SK-N-SH (cell line): ENCODE data around the gene DAPK3. TPM values are rescaled to one million over a fixed set of nuclear protein-coding genes. Genes with fewer than 3 reads are reported as not detected.
A peak's percentile ranks its signal among the peaks of the same experiment; 100 is the strongest.

ENCODE experiments used
- CTCF ChIA-PET: fragments of 300-600, 350-600 bp; formaldehyde crosslinking; extraction: SDS; loops from one replicate; lab custom pipeline; 2021; lab: Yijun Ruan, JAX
- POLR2A ChIA-PET: fragments of 350-600 bp; sonication (Branson Sonifier 250); formaldehyde crosslinking; extraction: SDS; loops from one replicate; lab custom pipeline; 2020; ENCODE audit warnings: antibody characterized with exemption, inconsistent platforms; lab: Yijun Ruan, JAX
- DNase-seq: peaks from one replicate; pipeline ENCODE4 v3.0.0; 2012
- H2AFZ ChIP-seq: fragments of 200-600 bp; sonication (generic); 2 replicates; pipeline ENCODE4 v1.8.1; 2016; ENCODE audit warnings: antibody characterized with exemption, mild to moderate bottlenecking, low read depth
- H3F3A ChIP-seq: fragments of 200-600 bp; sonication (generic); replicated peaks from 2 replicates; pipeline ENCODE3; 2016; ENCODE audit warnings: antibody characterized with exemption, mild to moderate bottlenecking; ENCODE audit not compliant: insufficient read depth
- H3K27ac ChIP-seq, 2 experiments: fragments of 200-500 bp in 1 of 2; fragments of 200-600 bp in 1 of 2; sonication (Bioruptor generic) in 1 of 2; sonication (generic), shearing (Covaris generic) in 1 of 2; 2 replicates each; pipeline versions ENCODE4 v1.5.1 to v1.6.1; 2014 to 2016; ENCODE audit warnings: low read depth in 2 of 2, inconsistent platforms in 1 of 2, low read length in 1 of 2, mild to moderate bottlenecking in 1 of 2, mixed read lengths in 1 of 2
- H3K27me3 ChIP-seq: fragments of 200-600 bp; sonication (generic), shearing (Covaris generic); 2 replicates; pipeline ENCODE4 v1.6.1; 2016; ENCODE audit warnings: mixed run types; ENCODE audit not compliant: insufficient read depth
- H3K36me3 ChIP-seq, 2 experiments: fragments of 200-500 bp in 1 of 2; fragments of 200-600 bp in 1 of 2; sonication (Bioruptor generic) in 1 of 2; sonication (generic) in 1 of 2; replicated peaks in 1 of 2; 2 replicates each; pipeline versions ENCODE3 to v1.5.1; 2014 to 2016; ENCODE audit warnings: low read length in 1 of 2, mild to moderate bottlenecking in 1 of 2; ENCODE audit not compliant: insufficient read depth in 2 of 2, control insufficient read depth in 1 of 2
- H3K4me1 ChIP-seq, 2 experiments: fragments of 200-500 bp in 1 of 2; fragments of 200-600 bp in 1 of 2; sonication (Bioruptor generic) in 1 of 2; sonication (generic), shearing (Covaris generic) in 1 of 2; 2 replicates each; pipeline versions ENCODE4 v1.5.1 to v1.6.1; 2014 to 2016; ENCODE audit warnings: low read depth in 1 of 2, low read length in 1 of 2, mixed run types in 1 of 2; ENCODE audit not compliant: insufficient read depth in 2 of 2, control insufficient read depth in 1 of 2
- H3K4me2 ChIP-seq: fragments of 200-600 bp; sonication (generic), shearing (Covaris generic); 2 replicates; pipeline ENCODE4 v1.6.1; 2017; ENCODE audit warnings: mixed run types
- H3K4me3 ChIP-seq, 2 experiments: fragments of 200-500 bp in 1 of 2; fragments of 200-600 bp in 1 of 2; sonication (Bioruptor generic) in 1 of 2; sonication (generic), shearing (Covaris generic) in 1 of 2; 2 replicates each; pipeline versions ENCODE4 v1.5.1 to v1.8.1; 2014 to 2016; ENCODE audit warnings: low read depth in 2 of 2, inconsistent platforms in 1 of 2, low read length in 1 of 2, mild to moderate bottlenecking in 1 of 2, mixed read lengths in 1 of 2, moderate library complexity in 1 of 2
- H3K79me2 ChIP-seq: fragments of 200-600 bp; sonication (generic); 2 replicates; pipeline ENCODE4 v1.8.1; 2017; ENCODE audit warnings: mild to moderate bottlenecking; ENCODE audit not compliant: insufficient read depth
- H3K9ac ChIP-seq: fragments of 200-600 bp; sonication (generic); 2 replicates; pipeline ENCODE4 v1.6.1; 2017; ENCODE audit warnings: mixed run types
- H3K9me2 ChIP-seq: fragments of 200-600 bp; sonication (generic); 2 replicates; pipeline ENCODE4 v1.6.1; 2017; ENCODE audit warnings: mixed run types
- H3K9me3 ChIP-seq: fragments of 200-600 bp; sonication (generic); 2 replicates; pipeline ENCODE4 v1.6.1; 2017; ENCODE audit warnings: mixed run types, mild to moderate bottlenecking, moderate library complexity
- H4K20me1 ChIP-seq: fragments of 200-600 bp; sonication (generic); 2 replicates; pipeline ENCODE4 v1.6.1; 2017; ENCODE audit warnings: mild to moderate bottlenecking, mixed run types; ENCODE audit not compliant: insufficient read depth
- CTCF ChIP-seq: fragments of 200-600 bp; sonication (generic); IDR thresholded peaks from 2 replicates; pipeline ENCODE4 v1.6.1; 2017; ENCODE audit warnings: antibody characterized with exemption, mild to moderate bottlenecking, moderate library complexity
- EP300 ChIP-seq, 2 experiments: IDR thresholded peaks; 2 replicates each; pipeline versions ENCODE4 v1.4.0 to v1.6.1; 2012; ENCODE audit warnings: borderline replicate concordance in 1 of 2, low read depth in 1 of 2, low read length in 1 of 2
- GABPA ChIP-seq: IDR thresholded peaks from 2 replicates; pipeline ENCODE4 v1.4.0; 2012; ENCODE audit warnings: low read depth, mild to moderate bottlenecking
- MAX ChIP-seq: IDR thresholded peaks from 2 replicates; pipeline ENCODE4 v1.4.0; 2012; ENCODE audit warnings: low read depth
- MEF2A ChIP-seq: IDR thresholded peaks from 2 replicates; pipeline ENCODE4 v1.4.0; 2012; ENCODE audit warnings: low read depth, borderline replicate concordance
- MXI1 ChIP-seq: IDR thresholded peaks from 2 replicates; pipeline ENCODE4 v1.6.1; 2012; ENCODE audit warnings: mild to moderate bottlenecking, low read depth, low read length, improper control_type of control experiment
- NRF1 ChIP-seq: IDR thresholded peaks from 2 replicates; pipeline ENCODE4 v1.6.1; 2012; ENCODE audit warnings: low read depth, mild to moderate bottlenecking, low read length
- PBX3 ChIP-seq: IDR thresholded peaks from 2 replicates; pipeline ENCODE4; 2012
- POLR2AphosphoS5 ChIP-seq: IDR thresholded peaks from 2 replicates; pipeline ENCODE4 v1.6.1; 2012; ENCODE audit warnings: low read depth, low read length
- RAD21 ChIP-seq: IDR thresholded peaks from 2 replicates; pipeline ENCODE4 v1.6.1; 2012; ENCODE audit warnings: mild to moderate bottlenecking, low read length
- REST ChIP-seq: IDR thresholded peaks from 2 replicates; pipeline ENCODE4 v1.6.1; 2012; ENCODE audit warnings: mild to moderate bottlenecking, low read depth, low read length, moderate library complexity
- RXRA ChIP-seq: IDR thresholded peaks from 2 replicates; pipeline ENCODE4 v1.4.0; 2012; ENCODE audit warnings: low read depth, mild to moderate bottlenecking, borderline replicate concordance
- SIN3A ChIP-seq: IDR thresholded peaks from 2 replicates; pipeline ENCODE4 v1.6.1; 2012; ENCODE audit warnings: low read depth, mild to moderate bottlenecking, low read length, moderate library complexity, borderline replicate concordance
- SMC3 ChIP-seq: IDR thresholded peaks from 2 replicates; pipeline ENCODE4 v1.6.1; 2012; ENCODE audit warnings: low read depth, low read length, improper control_type of control experiment
- TCF12 ChIP-seq: IDR thresholded peaks from 2 replicates; pipeline ENCODE4 v1.4.0; 2012
- YY1 ChIP-seq: IDR thresholded peaks from 2 replicates; pipeline ENCODE4 v1.4.0; 2012; ENCODE audit warnings: low read depth, mild to moderate bottlenecking
- WGBS: methylation state at CpG from one replicate; pipeline ENCODE4 v1.1.6; 2017; ENCODE audit warnings: low lambda C conversion rate; 5-methylcytosine and 5-hydroxymethylcytosine counted together
- polyA plus RNA-seq, 3 experiments: library from polyadenylated mRNA; depleted of rRNA; stranded (reverse); fragments of >200 nt; gene quantifications; 2 replicates each; pipeline ENCODE4 v1.2.3, GENCODE V29; 2012

DAPK3 gene
- polyA plus RNA-seq, 1 of the 3 experiments (the other 2 are of a cell fraction): 142 TPM

- peak overlapping the region; percentile 91; the same call in 1 of the 2 replicates for H3K9ac ChIP-seq
- TF ChIP-seq PBX3 (no peak), SIN3A (no peak; the same call in 1 of the 2 replicates), MEF2A (no peak), SMC3 (peak; percentile 30; the same call in 1 of the 2 replicates), GABPA (no peak), EP300 (IDR thresholded peaks at IDR 0.05; ENCODE audit: borderline replicate concordance in 1 of 2, low read depth in 1 of 2, low read length in 1 of 2) (no peak), TCF12 (no peak), RAD21 (peak; percentile 73), MAX (no peak), MXI1 (no peak), NRF1 (0 out of 2 replicates have a peak, but pooled peaks have one; percentile 8), RXRA (peak; percentile 8; the same call in 1 of the 2 replicates), CTCF (peak; percentile 72), POLR2AphosphoS5 (no peak), YY1 (no peak), REST (no peak)
- TF ChIP-seq, all 33 proteins: peak for 5
- peak overlapping the region; percentile 63 to 82 for H3K27ac ChIP-seq
- H3K9me3 ChIP-seq: no peaks in the 10 kb centered on the region
- 14% methylated on average over 21 of the region's 21 CpGs for WGBS
- no peaks in the 10 kb centered on the region for H3K27me3 ChIP-seq
- H3K4me1 ChIP-seq: peaks cover 15 to 37% of the 10 kb centered on the region in 2 experiments
- peak overlapping the region; percentile 89 for H3K4me2 ChIP-seq
- H3K36me3 ChIP-seq: peaks cover 30 to 32% of the 10 kb centered on the region in 2 experiments
- H3K4me3 ChIP-seq: peak overlapping the region; percentile 91 to 99
- peaks cover 38% of the 10 kb centered on the region for H3K79me2 ChIP-seq
- peaks cover 37% of the 10 kb centered on the region for H4K20me1 ChIP-seq
- no peaks in the 10 kb centered on the region for H3K9me2 ChIP-seq
- peak; percentile 68 for DNase-seq
- H3F3A ChIP-seq: peaks cover 36% of the 10 kb centered on the region
- CTCF ChIA-PET: interaction anchor here (0.7 to 2.3 kb wide), 20 partner anchors 8 to 280 kb away, joined by 3 to 38 read pairs (median 4); partner anchors contain the start of gene PIAS4
- POLR2A ChIA-PET: interaction anchor here (1.0 to 6.8 kb wide), 3 partner anchors 9 to 19 kb away, joined by 3 to 60 read pairs (median 5); partner anchors contain the start of gene DAPK3
- peak overlapping the region; percentile 90 for H2AFZ ChIP-seq
Measured at GRCh38 chr19:3986260-3987041, 15.6 kb upstream of the DAPK3 start.
